ENCODE results near the gene SIX4. TPM values are rescaled to one million over a fixed set of nuclear protein-coding genes. Genes with fewer than 3 reads are reported as not detected.

The SIX4 gene
- polyA plus RNA-seq, 3 donors: not detected

GRCh38 chr14:60679566-60680258, 44.4 kb downstream of the SIX4 start:
- Histone ChIP-seq H4K20me1 (ENCODE audit: insufficient read depth, low read length) (no peaks in the 10 kb centered on the region), H3K79me2 (ENCODE audit: insufficient read depth, low read length) (no peaks in the 10 kb centered on the region), H3K27ac (ENCODE audit: low read depth in 1 of 2, low read length in 2 of 2) (no peak overlapping the region), H3K36me3 (replicated peaks in 1 of 2; ENCODE audit: control insufficient read depth in 1 of 2, insufficient read depth in 2 of 2, low read length in 2 of 2) (no peaks in the 10 kb centered on the region), H3K4me1 (ENCODE audit: control insufficient read depth in 1 of 2, insufficient read depth in 2 of 2, low read length in 2 of 2) (no peaks in the 10 kb centered on the region), H3K4me2 (replicated peaks; ENCODE audit: extremely low read depth, low read length, poor library complexity, severe bottlenecking) (no peak overlapping the region), H3K9ac (ENCODE audit: insufficient read depth, low read length, poor library complexity, severe bottlenecking) (no peak overlapping the region), H3K27me3 (ENCODE audit: control insufficient read depth in 2 of 2, insufficient read depth in 2 of 2, low read length in 2 of 2) (peaks cover 0 to 2% of the 10 kb centered on the region in 2 donors), H3K9me3 (replicated peaks in 1 of 2; ENCODE audit: control insufficient read depth in 1 of 2, insufficient read depth in 1 of 2, low read length in 2 of 2) (peaks cover 0 to 6% of the 10 kb centered on the region in 2 donors), H2AFZ (ENCODE audit: insufficient read depth, low read depth, low read length, poor library complexity, severe bottlenecking) (no peak overlapping the region), H3K4me3 (replicated peaks in 1 of 3; ENCODE audit: low read depth in 2 of 3, low read length in 3 of 3) (no peak overlapping the region)
- no peak overlapping the region for H3K4me3 Mint-ChIP-seq
- H3K27me3 Mint-ChIP-seq (ENCODE audit: low read depth in 3 of 3): peaks cover 6 to 20% (median 14%) of the 10 kb centered on the region in 3 donors
- DNase-seq: no peak
- H3K27ac Mint-ChIP-seq: no peak overlapping the region
- H3K4me1 Mint-ChIP-seq: no peaks in the 10 kb centered on the region
- no CpG with 5 or more reads among the region's 4 CpGs for WGBS (ENCODE audit: insufficient coverage)
- no peak for TF ChIP-seq CTCF (IDR thresholded peaks at IDR 0.05)
- peaks cover 0 to 13% (median 7%) of the 10 kb centered on the region in 7 donors for H3K9me3 Mint-ChIP-seq
- intact Hi-C loops (cut with micrococcal nuclease): no loop called here
- H3K36me3 Mint-ChIP-seq: no peaks in the 10 kb centered on the region

- H3K27ac Mint-ChIP-seq: no peak overlapping the region
- Histone ChIP-seq H3K4me2 (replicated peaks; ENCODE audit: extremely low read depth, low read length, poor library complexity, severe bottlenecking) (no peak overlapping the region), H3K27ac (ENCODE audit: low read depth in 1 of 2, low read length in 2 of 2) (no peak overlapping the region), H3K79me2 (ENCODE audit: insufficient read depth, low read length) (no peaks in the 10 kb centered on the region), H4K20me1 (ENCODE audit: insufficient read depth, low read length) (no peaks in the 10 kb centered on the region), H2AFZ (ENCODE audit: insufficient read depth, low read depth, low read length, poor library complexity, severe bottlenecking) (no peak overlapping the region), H3K9me3 (replicated peaks in 1 of 2; ENCODE audit: control insufficient read depth in 1 of 2, insufficient read depth in 1 of 2, low read length in 2 of 2) (no peaks in the 10 kb centered on the region), H3K4me1 (ENCODE audit: control insufficient read depth in 1 of 2, insufficient read depth in 2 of 2, low read length in 2 of 2) (no peaks in the 10 kb centered on the region), H3K4me3 (replicated peaks in 1 of 3; ENCODE audit: low read depth in 2 of 3, low read length in 3 of 3) (no peak overlapping the region), H3K9ac (ENCODE audit: insufficient read depth, low read length, poor library complexity, severe bottlenecking) (no peak overlapping the region), H3K27me3 (ENCODE audit: control insufficient read depth in 2 of 2, insufficient read depth in 2 of 2, low read length in 2 of 2) (peaks cover 2% of the 10 kb centered on the region in 2 donors), H3K36me3 (replicated peaks in 1 of 2; ENCODE audit: control insufficient read depth in 1 of 2, insufficient read depth in 2 of 2, low read length in 2 of 2) (no peaks in the 10 kb centered on the region)
- intact Hi-C loops (cut with micrococcal nuclease): no loop called here
- peaks cover 0 to 7% (median 0%) of the 10 kb centered on the region in 7 donors for H3K9me3 Mint-ChIP-seq
- no peaks in the 10 kb centered on the region for H3K4me1 Mint-ChIP-seq
- TF ChIP-seq CTCF (IDR thresholded peaks at IDR 0.05): no peak
- no peaks in the 10 kb centered on the region for H3K36me3 Mint-ChIP-seq
- H3K4me3 Mint-ChIP-seq: no peak overlapping the region
- no peak for DNase-seq
- peaks cover 8 to 15% (median 14%) of the 10 kb centered on the region in 3 donors for H3K27me3 Mint-ChIP-seq (ENCODE audit: low read depth in 3 of 3)
Measured at GRCh38 chr14:60677701-60678100, 46.5 kb downstream of the SIX4 start.

All from CD14-positive monocyte (primary cell).